Upper lobe of left lung (tissue), 4 donors: ENCODE results near the gene IL17RE.

ENCODE experiments used
- CTCF ChIP-seq, 6 experiments: fragments of 450-650 bp in 4 of 6; fragments of 200-600 bp in 2 of 6; sonication (generic) in 2 of 6; IDR thresholded peaks; one replicate each; pipeline ENCODE4 v1.5.1; 2016 to 2019; ENCODE audit warnings: antibody characterized with exemption in 6 of 6
- POLR2A ChIP-seq, 4 donors: fragments of 450-650 bp; IDR thresholded peaks; one replicate each; pipeline ENCODE4 v1.5.1; 2016 to 2017; ENCODE audit warnings: antibody characterized with exemption in 4 of 4, mild to moderate bottlenecking in 2 of 4
- POLR2AphosphoS5 ChIP-seq, 2 donors: sonication (generic); formaldehyde crosslinking; IDR thresholded peaks; one replicate each; pipeline ENCODE4 v1.5.1; 2017; ENCODE audit warnings: antibody characterized with exemption in 2 of 2

GRCh38 chr3:9867106-9867505, 35.5 kb upstream of the IL17RE start:
- TF ChIP-seq POLR2AphosphoS5 (IDR thresholded peaks at IDR 0.05) (no peak), CTCF (IDR thresholded peaks at IDR 0.05) (no peak), POLR2A (IDR thresholded peaks at IDR 0.05) (no peak)
